Sigmoid colon (tissue), 7 donors: ENCODE measurements around the gene LSM14B. TPM values are rescaled to one million over a fixed set of nuclear protein-coding genes. Genes with fewer than 3 reads are reported as not detected.

Source experiments
- DNase-seq: peaks from one replicate; pipeline ENCODE4 v3.0.0-alpha.2; 2019
- H3K27ac ChIP-seq, 4 donors: fragments of 200-600 bp; sonication (generic); one replicate each; pipeline ENCODE4 v1.5.1; 2016 to 2019; ENCODE audit warnings: mild to moderate bottlenecking in 1 of 4
- H3K27me3 ChIP-seq, 3 donors: fragments of 200-600 bp; sonication (generic); one replicate each; pipeline ENCODE4 v1.5.1; 2019; ENCODE audit warnings: mild to moderate bottlenecking in 1 of 3
- H3K36me3 ChIP-seq, 4 donors: fragments of 200-600 bp; sonication (generic); one replicate each; pipeline ENCODE4 v1.5.1; 2016 to 2019
- H3K4me1 ChIP-seq, 4 donors: fragments of 200-600 bp; sonication (generic); one replicate each; pipeline ENCODE4 v1.5.1; 2017 to 2019
- H3K4me3 ChIP-seq, 4 donors: fragments of 200-600 bp; sonication (generic); one replicate each; pipeline ENCODE4 v1.5.1; 2017 to 2019; ENCODE audit warnings: mild to moderate bottlenecking in 2 of 4, moderate library complexity in 1 of 4
- H3K9me3 ChIP-seq, 4 donors: fragments of 200-600 bp in 3 of 4; sonication (generic) in 3 of 4; one replicate each; pipeline versions ENCODE4 v1.5.1 to v1.6.1; 2013 to 2019
- EP300 ChIP-seq, 4 donors: sonication (generic); formaldehyde crosslinking; IDR thresholded peaks; one replicate each; pipeline ENCODE4 v1.6.1; 2017; ENCODE audit warnings: antibody characterized with exemption in 4 of 4
- POLR2A ChIP-seq, 2 donors: fragments of 450-650 bp; IDR thresholded peaks; one replicate each; pipeline ENCODE4 v1.6.1; 2016; ENCODE audit warnings: antibody characterized with exemption in 2 of 2, mild to moderate bottlenecking in 2 of 2, moderate library complexity in 2 of 2
- POLR2AphosphoS5 ChIP-seq, 4 donors: sonication (generic); formaldehyde crosslinking; IDR thresholded peaks; one replicate each; pipeline ENCODE4 v1.6.1; 2017; ENCODE audit warnings: antibody characterized with exemption in 4 of 4
- WGBS, 2 donors: extraction: QIAGEN DNeasy Blood & Tissue Kit; methylation state at CpG; one replicate each; pipeline ENCODE4 v1.1.7; 2013; 5-methylcytosine and 5-hydroxymethylcytosine counted together
- intact Hi-C: fragments of 100-400 bp; cut with DNase I; formaldehyde crosslinking; loops from one replicate; pipeline ENCODE4 v1.15.1; 2023
- polyA plus RNA-seq, 3 donors: library from polyadenylated mRNA; stranded (reverse); fragments of 200-250 nt; gene quantifications; one replicate each; pipeline ENCODE4 v1.2.3, GENCODE V29; 2013
- total RNA-seq, 4 donors: library from RNA; depleted of rRNA; stranded (reverse); fragments of >200 nt; gene quantifications; one replicate each; pipeline ENCODE4 v1.1.0, GENCODE V29; 2016
- TF ChIP-seq, protein P1 (sequence below), 4 experiments: fragments of 450-650 bp in 3 of 4; fragments of 200-600 bp in 1 of 4; IDR thresholded peaks; one replicate each; pipeline ENCODE4 v1.5.1; 2016 to 2019; ENCODE audit warnings: antibody characterized with exemption in 4 of 4, mild to moderate bottlenecking in 3 of 4, moderate library complexity in 2 of 4
- donor health status: healthy with polysubstance abuse.
- donor health status: Bipolar disorder and iron deficiency.
- donor health status: healthy.

LSM14B gene
- total and polyA plus RNA-seq, 7 donors = 16.9 to 28.5 (median 23.5) TPM

DNA sequence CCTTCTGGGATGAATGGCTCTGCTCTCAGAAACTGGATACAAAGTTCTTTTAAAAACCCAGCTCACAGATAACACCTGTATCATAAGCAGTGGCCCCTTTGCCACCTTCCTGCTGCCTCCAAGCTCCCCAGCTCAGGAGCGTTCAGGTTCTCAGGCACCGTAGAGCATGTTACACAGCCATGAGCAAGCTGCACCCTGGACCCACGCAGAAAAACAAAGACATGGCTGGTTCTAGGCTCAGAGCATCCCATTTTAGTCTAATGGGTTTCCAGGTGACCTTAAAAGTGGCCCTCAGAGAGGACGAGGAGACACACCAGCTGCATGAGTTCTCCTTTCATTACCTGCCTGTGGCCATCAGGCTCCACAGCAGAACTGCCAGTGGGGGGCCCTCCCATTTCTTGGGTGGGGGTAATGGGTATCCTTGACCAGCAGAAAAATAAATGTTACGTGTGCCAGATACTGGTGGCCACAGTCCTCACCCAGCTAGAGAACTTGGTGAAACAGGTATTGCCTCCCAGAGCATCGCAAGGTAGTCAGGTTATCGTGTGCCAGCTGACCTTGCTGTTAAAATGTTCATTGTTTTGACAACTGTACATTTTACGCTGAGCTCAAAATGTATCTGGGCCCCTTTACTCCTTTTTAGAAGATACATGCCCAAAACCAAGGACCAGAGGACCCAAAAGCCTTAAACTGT lies 13.4 kb downstream of the LSM14B start:
- intact Hi-C loops = loop anchor here (2.0 kb wide), 2 partner anchors 109 to 121 kb away; no protein-coding TSS in a partner anchor
- WGBS, 2 donors = 91 to 93% methylated on average over 8 of the region's 8 CpGs
- H3K4me3 ChIP-seq = no peak overlapping the region
- TF ChIP-seq, protein P1, sequence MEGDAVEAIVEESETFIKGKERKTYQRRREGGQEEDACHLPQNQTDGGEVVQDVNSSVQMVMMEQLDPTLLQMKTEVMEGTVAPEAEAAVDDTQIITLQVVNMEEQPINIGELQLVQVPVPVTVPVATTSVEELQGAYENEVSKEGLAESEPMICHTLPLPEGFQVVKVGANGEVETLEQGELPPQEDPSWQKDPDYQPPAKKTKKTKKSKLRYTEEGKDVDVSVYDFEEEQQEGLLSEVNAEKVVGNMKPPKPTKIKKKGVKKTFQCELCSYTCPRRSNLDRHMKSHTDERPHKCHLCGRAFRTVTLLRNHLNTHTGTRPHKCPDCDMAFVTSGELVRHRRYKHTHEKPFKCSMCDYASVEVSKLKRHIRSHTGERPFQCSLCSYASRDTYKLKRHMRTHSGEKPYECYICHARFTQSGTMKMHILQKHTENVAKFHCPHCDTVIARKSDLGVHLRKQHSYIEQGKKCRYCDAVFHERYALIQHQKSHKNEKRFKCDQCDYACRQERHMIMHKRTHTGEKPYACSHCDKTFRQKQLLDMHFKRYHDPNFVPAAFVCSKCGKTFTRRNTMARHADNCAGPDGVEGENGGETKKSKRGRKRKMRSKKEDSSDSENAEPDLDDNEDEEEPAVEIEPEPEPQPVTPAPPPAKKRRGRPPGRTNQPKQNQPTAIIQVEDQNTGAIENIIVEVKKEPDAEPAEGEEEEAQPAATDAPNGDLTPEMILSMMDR (IDR thresholded peaks at IDR 0.05) = no peak
- TF ChIP-seq EP300 (IDR thresholded peaks at IDR 0.05) (no peak), POLR2AphosphoS5 (IDR thresholded peaks at IDR 0.05) (no peak)
- H3K9me3 ChIP-seq = no peaks in the 10 kb centered on the region
- H3K36me3 ChIP-seq = peaks cover 54 to 99% (median 64%) of the 10 kb centered on the region in 4 donors
- no peak for DNase-seq
- no peaks in the 10 kb centered on the region for H3K27me3 ChIP-seq
- H3K4me1 ChIP-seq = peaks cover 0 to 20% (median 3%) of the 10 kb centered on the region in 4 donors
- H3K27ac ChIP-seq = peak overlapping the region in 1 of 4 donors; percentile 17

DNA sequence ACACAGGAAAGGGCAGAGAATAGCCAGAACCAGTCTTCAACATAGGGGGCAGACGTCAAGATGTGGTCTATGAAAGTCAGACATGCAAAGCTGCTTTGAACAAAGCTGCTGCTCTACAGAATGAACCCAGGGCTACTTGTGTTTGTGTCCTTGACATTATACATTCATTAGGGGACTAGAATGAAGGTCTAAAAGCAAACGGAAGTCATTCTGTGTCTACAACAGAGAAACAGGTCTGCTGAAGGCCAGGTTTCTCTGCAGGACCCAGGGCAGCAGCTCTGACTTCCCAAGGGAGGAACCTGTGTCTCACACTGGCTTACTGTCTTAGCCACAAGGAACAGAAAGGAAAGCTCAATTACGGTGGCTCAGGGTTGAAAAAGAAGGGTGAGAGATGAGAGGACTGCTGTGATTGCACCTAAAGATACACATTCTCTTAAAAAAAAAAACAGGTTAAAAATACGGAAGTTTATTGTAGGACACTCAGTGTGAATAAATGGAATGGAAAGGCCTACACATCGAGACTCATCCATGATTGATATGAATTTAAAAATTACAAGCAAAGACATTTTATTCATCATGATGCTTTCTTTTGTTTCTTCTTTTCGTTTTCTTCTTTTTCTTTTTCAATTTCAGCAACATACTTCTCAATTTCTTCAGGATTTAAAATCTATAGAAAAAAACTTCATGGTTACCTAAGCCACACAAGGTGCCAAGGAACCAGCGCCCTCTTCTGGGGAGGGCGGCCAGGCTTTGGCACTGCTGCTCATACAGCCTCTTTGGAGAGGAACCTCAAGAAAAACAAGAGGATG lies 14.2 kb downstream of the LSM14B start:
- Histone ChIP-seq H3K4me3 (no peak overlapping the region), H3K36me3 (peaks cover 47 to 91% (median 57%) of the 10 kb centered on the region in 4 donors), H3K9me3 (no peaks in the 10 kb centered on the region), H3K4me1 (peaks cover 0 to 27% (median 11%) of the 10 kb centered on the region in 4 donors), H3K27ac (peak overlapping the region in 1 of 4 donors; percentile 17), H3K27me3 (no peaks in the 10 kb centered on the region)
- 48 to 57% methylated on average over 8 of the region's 8 CpGs for WGBS, 2 donors
- TF ChIP-seq EP300 (IDR thresholded peaks at IDR 0.05) (no peak), POLR2AphosphoS5 (IDR thresholded peaks at IDR 0.05) (peak in 2 of 4 donors; percentile 23 to 40)
- TF ChIP-seq, protein P1 (IDR thresholded peaks at IDR 0.05) = peak; percentile 36 to 79 (median 66)
- no peak for DNase-seq
- intact Hi-C loops = loop anchor here (2.0 kb wide), 2 partner anchors 110 to 122 kb away; no protein-coding TSS in a partner anchor

DNA sequence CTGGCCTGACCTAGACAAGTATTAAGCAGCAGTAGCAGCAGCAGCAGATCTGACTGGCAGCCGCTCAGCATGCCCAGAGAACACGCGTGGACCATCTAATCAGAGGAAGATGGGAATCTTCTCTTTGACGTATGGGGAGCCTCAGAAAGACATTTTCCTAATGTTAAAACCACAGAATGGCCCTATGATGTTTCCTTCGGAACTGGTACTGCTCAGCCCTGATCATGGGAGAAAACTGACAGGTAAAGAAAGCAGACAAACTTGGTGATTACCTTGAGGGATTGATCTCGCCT lies 14.8 kb downstream of the LSM14B start:
- Histone ChIP-seq H3K36me3 (peaks cover 44 to 86% (median 51%) of the 10 kb centered on the region in 4 donors), H3K27ac (peak overlapping the region in 2 of 4 donors; percentile 17 to 18), H3K4me3 (no peak overlapping the region), H3K27me3 (no peaks in the 10 kb centered on the region), H3K9me3 (no peaks in the 10 kb centered on the region), H3K4me1 (peaks cover 0 to 33% (median 17%) of the 10 kb centered on the region in 4 donors)
- DNase-seq = no peak
- intact Hi-C loops = loop anchor here (2.0 kb wide), 2 partner anchors 110 to 122 kb away; no protein-coding TSS in a partner anchor
- TF ChIP-seq POLR2AphosphoS5 (IDR thresholded peaks at IDR 0.05) (no peak), EP300 (IDR thresholded peaks at IDR 0.05) (no peak), POLR2A (IDR thresholded peaks at IDR 0.05) (no peak)
- TF ChIP-seq, protein P1 (IDR thresholded peaks at IDR 0.05) = no peak
- 75 to 82% methylated on average over 6 of the region's 6 CpGs for WGBS, 2 donors

DNA sequence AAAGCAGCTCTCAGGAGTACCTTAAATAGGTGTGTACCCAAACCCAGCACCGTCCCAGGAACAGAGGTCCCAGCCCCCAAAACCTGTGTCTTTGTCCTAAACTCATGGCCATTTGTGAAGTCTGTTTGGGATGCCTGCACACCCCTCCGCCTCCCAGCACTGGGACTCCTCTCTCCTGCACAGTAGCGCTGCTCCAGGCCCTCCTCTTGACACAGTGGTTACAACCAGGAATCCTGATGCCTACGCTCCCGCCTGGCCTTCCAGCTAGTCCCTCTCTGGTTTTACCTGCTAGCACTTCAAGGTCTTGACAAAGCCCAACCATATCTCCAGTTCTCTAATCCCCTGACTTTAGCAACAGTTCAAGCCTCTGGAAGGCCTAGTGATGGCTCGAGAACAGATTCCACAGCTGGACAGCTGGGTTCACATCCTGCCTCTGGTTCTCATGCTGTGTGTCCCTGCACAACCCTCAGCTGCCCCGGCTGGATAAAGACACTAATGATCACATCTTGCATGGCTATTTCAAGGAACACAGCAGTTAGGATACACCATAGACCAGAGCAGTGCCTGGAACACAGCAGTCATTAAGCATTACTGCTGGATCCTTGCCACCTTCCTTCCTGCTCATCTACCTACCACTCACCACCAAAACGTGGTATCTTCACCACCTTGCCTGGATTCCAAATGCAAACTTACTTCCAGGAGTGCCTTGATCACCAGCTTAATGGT lies 15.4 kb downstream of the LSM14B start:
- H3K36me3 ChIP-seq = peaks cover 38 to 80% (median 48%) of the 10 kb centered on the region in 4 donors
- intact Hi-C loops = loop anchor here (2.0 kb wide), 2 partner anchors 111 to 123 kb away; no protein-coding TSS in a partner anchor
- TF ChIP-seq POLR2A (IDR thresholded peaks at IDR 0.05) = no peak
- TF ChIP-seq EP300 (IDR thresholded peaks at IDR 0.05) = no peak
- TF ChIP-seq, protein P1 (IDR thresholded peaks at IDR 0.05) = no peak
- no peak for TF ChIP-seq POLR2AphosphoS5 (IDR thresholded peaks at IDR 0.05)
- no peaks in the 10 kb centered on the region for H3K9me3 ChIP-seq
- WGBS, 2 donors = 83 to 87% methylated on average over 8 of the region's 8 CpGs
- no peak for DNase-seq
- no peak overlapping the region for H3K27ac ChIP-seq
- no peaks in the 10 kb centered on the region for H3K27me3 ChIP-seq
- H3K4me3 ChIP-seq = no peak overlapping the region
- peaks cover 0 to 34% (median 20%) of the 10 kb centered on the region in 4 donors for H3K4me1 ChIP-seq
